ENCODE measurements around the gene SLC24A3.

The SLC24A3 gene

DNA sequence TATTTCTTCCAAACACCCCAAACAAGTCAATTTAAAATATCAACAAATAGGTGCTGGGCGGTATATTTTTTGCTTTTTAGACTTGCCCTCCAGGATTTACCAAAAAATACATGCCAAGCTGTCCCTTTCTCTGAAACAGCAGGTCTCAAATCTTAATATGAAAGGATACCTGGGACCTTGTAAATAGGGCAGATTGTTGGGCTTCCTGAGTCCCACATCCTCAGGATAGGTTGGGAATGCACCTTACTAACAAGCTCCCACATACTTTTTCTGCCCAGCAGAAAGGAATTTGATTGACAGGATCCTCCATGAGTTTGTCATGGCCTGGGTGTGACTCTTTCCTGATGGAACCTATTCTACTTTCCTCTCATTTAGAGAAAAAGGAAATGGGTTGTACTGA lies 4.9 kb upstream of the SLC24A3 start:
- no peak overlapping the region for H3K18ac ChIP-seq (ENCODE audit: low read length)
- H3K79me2 ChIP-seq (ENCODE audit: control insufficient read depth, insufficient read depth, low read length, poor library complexity), result no peaks in the 10 kb centered on the region
- no peaks in the 10 kb centered on the region for H3K9me3 ChIP-seq (ENCODE audit: insufficient read depth, low read depth, low read length)
- no CpG with 5 or more reads among the region's 1 CpG for WGBS (ENCODE audit: extremely low coverage, insufficient coverage, insufficient read length)
- H4K91ac ChIP-seq (ENCODE audit: low read depth, low read length), result no peak overlapping the region
- H3K4me2 ChIP-seq (ENCODE audit: low read length), result no peak overlapping the region
- no peak for DNase-seq
- no peak overlapping the region for H2BK5ac ChIP-seq (ENCODE audit: low read depth, low read length, poor library complexity)
- H3K4ac ChIP-seq (ENCODE audit: low read depth, low read length), result no peak overlapping the region
- H3K14ac ChIP-seq (ENCODE audit: low read length), result no peak overlapping the region
- peaks cover 12% of the 10 kb centered on the region for H3K27me3 ChIP-seq (ENCODE audit: insufficient read depth, low read length)
- H3K79me1 ChIP-seq (ENCODE audit: low read length), result peaks cover 1% of the 10 kb centered on the region
- no peak overlapping the region for H4K8ac ChIP-seq (ENCODE audit: low read depth, low read length)
- H2AFZ ChIP-seq (ENCODE audit: insufficient read depth, low read length, poor library complexity), result no peak overlapping the region
- no peak overlapping the region for H2AK5ac ChIP-seq (ENCODE audit: low read length)
- H3K27ac ChIP-seq (ENCODE audit: low read depth, low read length), result no peak overlapping the region
- H2BK120ac ChIP-seq (ENCODE audit: insufficient read depth, low read length, poor library complexity), result no peak overlapping the region
- no peak overlapping the region for H4K12ac ChIP-seq (ENCODE audit: low read depth, low read length)
- no peak overlapping the region for H2BK12ac ChIP-seq (ENCODE audit: low read length)
- H3K9ac ChIP-seq (ENCODE audit: low read length), result no peak overlapping the region
- no peaks in the 10 kb centered on the region for H3K36me3 ChIP-seq (ENCODE audit: control insufficient read depth in 1 of 2, insufficient read depth in 2 of 2, low read length in 2 of 2)
- H3K4me1 ChIP-seq (ENCODE audit: control insufficient read depth in 1 of 2, insufficient read depth in 2 of 2, low read length in 2 of 2), result peaks cover 7 to 13% of the 10 kb centered on the region in 2 experiments
- no peak overlapping the region for H3K4me3 ChIP-seq (ENCODE audit: low read depth, low read length)
- no peak overlapping the region for H3K23ac ChIP-seq (ENCODE audit: low read length)

DNA sequence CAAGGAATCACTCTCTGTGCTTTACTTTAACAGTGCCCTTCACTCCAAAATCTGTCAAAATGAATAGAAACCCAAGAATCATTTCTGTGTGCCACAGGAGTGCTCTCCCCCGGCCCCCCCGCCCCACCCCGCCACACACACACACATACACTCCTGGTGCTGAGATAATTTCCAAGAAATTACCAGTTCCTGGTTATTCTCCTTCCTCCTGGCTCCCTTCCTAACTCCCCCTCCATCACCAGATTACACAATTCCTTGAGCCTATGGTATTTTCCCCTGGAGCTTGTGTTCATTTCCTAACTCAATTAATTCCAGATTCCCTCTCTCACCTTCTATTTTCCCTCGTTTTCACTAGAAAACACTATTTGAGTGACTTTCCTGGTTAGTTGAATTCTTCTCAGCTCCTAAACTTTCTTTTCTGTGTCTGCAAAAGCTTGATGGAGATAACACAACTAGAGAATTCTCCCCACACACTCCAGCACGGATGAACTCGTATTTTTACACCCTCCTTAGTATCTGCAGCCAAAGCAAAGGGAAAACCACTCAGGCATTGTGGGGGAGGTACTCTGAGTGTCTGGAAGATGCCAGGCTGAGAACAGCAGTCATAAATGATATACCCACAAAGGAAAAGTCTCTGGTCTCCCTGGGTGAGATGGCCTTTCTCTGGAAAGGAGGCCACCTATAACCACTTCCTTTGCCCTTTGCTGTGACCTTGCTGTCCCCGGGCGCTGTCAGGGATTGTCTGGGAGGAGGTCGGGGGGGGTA lies 1.9 kb upstream of the SLC24A3 start:
- Histone ChIP-seq H3K4me2 (ENCODE audit: low read length) (no peak overlapping the region), H3K4ac (ENCODE audit: low read depth, low read length) (no peak overlapping the region), H2AK5ac (ENCODE audit: low read length) (no peak overlapping the region), H3K36me3 (ENCODE audit: control insufficient read depth in 1 of 2, insufficient read depth in 2 of 2, low read length in 2 of 2) (no peaks in the 10 kb centered on the region), H4K12ac (ENCODE audit: low read depth, low read length) (no peak overlapping the region), H3K27ac (ENCODE audit: low read depth, low read length) (no peak overlapping the region), H3K9me3 (ENCODE audit: insufficient read depth, low read depth, low read length) (no peaks in the 10 kb centered on the region), H3K9ac (ENCODE audit: low read length) (no peak overlapping the region), H3K18ac (ENCODE audit: low read length) (no peak overlapping the region), H2BK120ac (ENCODE audit: insufficient read depth, low read length, poor library complexity) (no peak overlapping the region), H3K79me2 (ENCODE audit: control insufficient read depth, insufficient read depth, low read length, poor library complexity) (no peaks in the 10 kb centered on the region), H2BK12ac (ENCODE audit: low read length) (no peak overlapping the region), H4K91ac (ENCODE audit: low read depth, low read length) (no peak overlapping the region), H4K8ac (ENCODE audit: low read depth, low read length) (no peak overlapping the region), H3K4me1 (ENCODE audit: control insufficient read depth in 1 of 2, insufficient read depth in 2 of 2, low read length in 2 of 2) (peaks cover 11 to 18% of the 10 kb centered on the region in 2 experiments), H2BK5ac (ENCODE audit: low read depth, low read length, poor library complexity) (no peak overlapping the region), H3K79me1 (ENCODE audit: low read length) (peaks cover 1% of the 10 kb centered on the region), H3K27me3 (ENCODE audit: insufficient read depth, low read length) (peaks cover 15% of the 10 kb centered on the region), H3K14ac (ENCODE audit: low read length) (no peak overlapping the region), H2AFZ (ENCODE audit: insufficient read depth, low read length, poor library complexity) (no peak overlapping the region), H3K4me3 (ENCODE audit: low read depth, low read length) (no peak overlapping the region), H3K23ac (ENCODE audit: low read length) (no peak overlapping the region)
- WGBS (ENCODE audit: extremely low coverage, insufficient coverage, insufficient read length), result no CpG with 5 or more reads among the region's 9 CpGs
- peak in 1 of 2 donors; percentile 64 for DNase-seq

DNA sequence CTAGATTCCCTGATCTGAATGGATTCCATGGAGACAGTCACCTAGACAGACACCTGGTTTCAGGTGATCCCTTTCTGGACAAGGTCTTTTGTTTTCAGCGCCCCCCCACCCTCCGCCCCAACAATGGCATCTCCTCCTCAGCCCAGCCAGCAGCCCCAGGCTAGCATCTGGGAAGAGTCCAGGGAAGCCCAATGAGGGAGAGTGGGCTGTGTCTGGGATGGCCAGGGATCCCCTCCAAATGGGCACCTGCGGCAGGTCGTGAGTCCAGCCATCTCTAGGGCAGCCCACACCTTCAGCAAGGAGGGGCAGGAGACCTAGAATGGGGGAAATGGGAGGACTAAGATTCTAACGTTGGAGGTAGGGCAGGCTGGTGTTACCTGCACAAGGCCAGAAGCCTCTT lies 1.2 kb upstream of the SLC24A3 start:
- DNase-seq, result no peak
- WGBS (ENCODE audit: extremely low coverage, insufficient coverage, insufficient read length), result no CpG with 5 or more reads among the region's 5 CpGs
- Histone ChIP-seq H3K4me1 (ENCODE audit: control insufficient read depth in 1 of 2, insufficient read depth in 2 of 2, low read length in 2 of 2) (peaks cover 11 to 18% of the 10 kb centered on the region in 2 experiments), H2BK120ac (ENCODE audit: insufficient read depth, low read length, poor library complexity) (no peak overlapping the region), H3K27ac (ENCODE audit: low read depth, low read length) (no peak overlapping the region), H4K91ac (ENCODE audit: low read depth, low read length) (no peak overlapping the region), H2BK12ac (ENCODE audit: low read length) (no peak overlapping the region), H3K9me3 (ENCODE audit: insufficient read depth, low read depth, low read length) (no peaks in the 10 kb centered on the region), H3K23ac (ENCODE audit: low read length) (no peak overlapping the region), H2AK5ac (ENCODE audit: low read length) (no peak overlapping the region), H3K4me3 (ENCODE audit: low read depth, low read length) (no peak overlapping the region), H3K27me3 (ENCODE audit: insufficient read depth, low read length) (peaks cover 15% of the 10 kb centered on the region), H2AFZ (ENCODE audit: insufficient read depth, low read length, poor library complexity) (no peak overlapping the region), H4K8ac (ENCODE audit: low read depth, low read length) (no peak overlapping the region), H4K12ac (ENCODE audit: low read depth, low read length) (no peak overlapping the region), H2BK5ac (ENCODE audit: low read depth, low read length, poor library complexity) (no peak overlapping the region), H3K14ac (ENCODE audit: low read length) (no peak overlapping the region), H3K9ac (ENCODE audit: low read length) (no peak overlapping the region), H3K79me1 (ENCODE audit: low read length) (peaks cover 1% of the 10 kb centered on the region), H3K18ac (ENCODE audit: low read length) (no peak overlapping the region), H3K4ac (ENCODE audit: low read depth, low read length) (no peak overlapping the region), H3K4me2 (ENCODE audit: low read length) (no peak overlapping the region), H3K79me2 (ENCODE audit: control insufficient read depth, insufficient read depth, low read length, poor library complexity) (no peaks in the 10 kb centered on the region), H3K36me3 (ENCODE audit: control insufficient read depth in 1 of 2, insufficient read depth in 2 of 2, low read length in 2 of 2) (no peaks in the 10 kb centered on the region)

DNA sequence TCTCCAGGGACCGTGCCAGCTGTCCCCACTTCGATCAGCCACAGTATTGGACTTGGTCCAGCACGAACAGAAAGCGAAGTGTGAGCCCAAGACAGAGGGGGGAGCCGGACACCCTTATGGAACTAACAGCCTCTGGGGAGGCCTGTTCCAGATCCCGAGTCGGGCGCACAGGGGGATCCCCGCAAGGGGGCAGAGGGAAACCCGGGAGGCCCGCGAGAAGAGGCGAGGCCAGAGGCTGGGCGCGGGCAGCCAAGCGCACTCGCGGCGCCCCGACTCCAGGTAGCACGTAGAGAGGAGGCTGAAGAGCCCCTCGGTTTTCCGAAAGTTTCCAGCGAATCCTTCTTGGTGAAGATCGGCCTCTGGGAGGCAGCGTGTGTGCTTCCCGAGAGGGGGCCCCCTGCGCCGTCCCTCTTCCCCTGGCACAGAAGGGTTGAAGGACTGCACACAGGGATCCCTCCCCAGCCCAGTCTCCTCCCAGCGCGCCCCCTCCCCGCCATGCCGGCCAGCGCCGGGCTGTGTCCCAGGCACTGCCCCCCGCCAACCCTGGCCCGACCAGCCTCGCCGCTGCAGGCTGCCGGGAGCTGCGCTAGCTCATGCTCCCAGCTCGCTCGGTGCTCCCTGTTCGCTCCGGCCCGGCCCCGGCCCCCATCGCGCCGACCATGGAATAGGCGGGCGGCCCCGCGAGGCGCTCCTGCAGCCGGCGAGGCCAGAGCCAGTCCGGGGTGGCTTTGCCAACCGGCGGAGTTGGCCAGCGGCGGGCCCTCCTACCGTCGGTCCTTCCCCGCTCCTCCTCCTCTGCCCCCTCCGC lies 577 bp upstream of the SLC24A3 start:
- H3K27me3 ChIP-seq (ENCODE audit: insufficient read depth, low read length), result peaks cover 15% of the 10 kb centered on the region
- H3K27ac ChIP-seq (ENCODE audit: low read depth, low read length), result no peak overlapping the region
- no peak overlapping the region for H4K12ac ChIP-seq (ENCODE audit: low read depth, low read length)
- H3K4ac ChIP-seq (ENCODE audit: low read depth, low read length), result no peak overlapping the region
- peak overlapping the region; percentile 66 for H3K4me3 ChIP-seq (ENCODE audit: low read depth, low read length)
- no peak overlapping the region for H2AFZ ChIP-seq (ENCODE audit: insufficient read depth, low read length, poor library complexity)
- H3K79me1 ChIP-seq (ENCODE audit: low read length), result peaks cover 1% of the 10 kb centered on the region
- H2BK5ac ChIP-seq (ENCODE audit: low read depth, low read length, poor library complexity), result no peak overlapping the region
- H2AK5ac ChIP-seq (ENCODE audit: low read length), result no peak overlapping the region
- H3K18ac ChIP-seq (ENCODE audit: low read length), result no peak overlapping the region
- H3K9ac ChIP-seq (ENCODE audit: low read length), result no peak overlapping the region
- no peak overlapping the region for H3K23ac ChIP-seq (ENCODE audit: low read length)
- H2BK120ac ChIP-seq (ENCODE audit: insufficient read depth, low read length, poor library complexity), result no peak overlapping the region
- H3K9me3 ChIP-seq (ENCODE audit: insufficient read depth, low read depth, low read length), result no peaks in the 10 kb centered on the region
- peak overlapping the region; percentile 80 for H3K4me2 ChIP-seq (ENCODE audit: low read length)
- peaks cover 11 to 18% of the 10 kb centered on the region in 2 experiments for H3K4me1 ChIP-seq (ENCODE audit: control insufficient read depth in 1 of 2, insufficient read depth in 2 of 2, low read length in 2 of 2)
- no CpG with 5 or more reads among the region's 66 CpGs for WGBS (ENCODE audit: extremely low coverage, insufficient coverage, insufficient read length)
- peak in 1 of 2 donors; percentile 12 for DNase-seq
- H3K79me2 ChIP-seq (ENCODE audit: control insufficient read depth, insufficient read depth, low read length, poor library complexity), result no peaks in the 10 kb centered on the region
- H4K91ac ChIP-seq (ENCODE audit: low read depth, low read length), result no peak overlapping the region
- H2BK12ac ChIP-seq (ENCODE audit: low read length), result no peak overlapping the region
- H3K14ac ChIP-seq (ENCODE audit: low read length), result no peak overlapping the region
- peak overlapping the region; percentile 32 for H4K8ac ChIP-seq (ENCODE audit: low read depth, low read length)
- H3K36me3 ChIP-seq (ENCODE audit: control insufficient read depth in 1 of 2, insufficient read depth in 2 of 2, low read length in 2 of 2), result no peaks in the 10 kb centered on the region
